Stimulated activated CD4-positive, alpha-beta T cell treated with anti-CD3 and anti-CD28 coated beads, Interleukin-4, amount 100 ng/mL, for 24 hours (primary cell): Measurements from ENCODE around the gene APBA1.
A peak's percentile ranks its signal among the peaks of the same experiment; 100 is the strongest.

Experiments
- DNase-seq: peaks from one replicate; pipeline ENCODE4 v3.0.0-alpha.2; 2020

The APBA1 gene

DNA sequence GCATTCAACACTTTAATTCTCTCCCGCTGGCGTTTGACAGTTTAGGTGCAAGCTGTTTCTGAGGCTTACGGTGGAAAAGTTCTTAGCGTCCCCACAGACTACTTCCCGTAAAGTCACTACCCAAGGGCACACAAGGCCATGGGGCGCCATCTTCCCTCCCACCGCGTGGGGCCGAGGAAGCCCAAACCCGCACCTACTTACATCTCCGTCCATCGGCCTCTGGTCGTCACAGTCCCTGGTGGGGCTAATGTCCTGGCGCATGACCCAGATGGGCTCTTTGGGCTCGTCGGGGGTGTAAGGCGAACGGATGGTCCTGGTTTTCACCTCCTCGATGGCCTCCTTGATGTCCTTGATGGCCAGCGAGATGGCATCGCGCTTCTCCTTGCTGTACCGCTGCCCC lies 156.4 kb downstream of the APBA1 start:
- DNase-seq = no peak

DNA sequence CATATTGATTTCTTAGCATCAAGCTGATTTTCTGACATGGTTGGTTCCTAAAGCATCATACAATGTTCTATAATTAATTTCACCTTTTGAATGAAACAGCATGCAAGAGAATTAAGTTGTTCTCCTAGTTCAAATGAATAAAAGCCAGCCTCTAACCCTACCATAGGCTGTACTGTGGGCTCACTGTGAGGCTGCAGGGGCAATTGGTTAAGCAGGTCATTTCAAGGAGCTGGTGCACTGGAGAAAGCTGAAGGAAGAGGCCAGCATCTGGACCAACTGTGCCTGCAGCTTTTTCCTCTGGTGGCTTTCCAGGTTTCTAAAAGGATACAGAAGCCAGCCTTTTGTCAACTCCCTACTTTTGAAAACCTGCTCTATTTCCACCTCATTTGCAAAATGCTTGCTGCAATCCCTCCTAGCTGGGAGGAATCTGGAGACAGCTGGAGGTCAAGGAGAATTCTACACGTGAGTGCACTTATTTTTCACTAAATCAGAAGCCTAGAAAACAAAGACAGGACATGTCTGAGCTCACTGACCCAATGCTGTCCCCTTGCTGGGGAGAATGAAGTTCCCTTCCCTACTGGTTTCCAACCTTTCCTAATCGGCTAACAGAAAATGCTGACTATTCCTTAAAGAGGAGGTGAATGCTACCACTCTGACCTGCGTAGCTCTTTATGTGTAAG lies 158.9 kb downstream of the APBA1 start:
- DNase-seq = no peak

DNA sequence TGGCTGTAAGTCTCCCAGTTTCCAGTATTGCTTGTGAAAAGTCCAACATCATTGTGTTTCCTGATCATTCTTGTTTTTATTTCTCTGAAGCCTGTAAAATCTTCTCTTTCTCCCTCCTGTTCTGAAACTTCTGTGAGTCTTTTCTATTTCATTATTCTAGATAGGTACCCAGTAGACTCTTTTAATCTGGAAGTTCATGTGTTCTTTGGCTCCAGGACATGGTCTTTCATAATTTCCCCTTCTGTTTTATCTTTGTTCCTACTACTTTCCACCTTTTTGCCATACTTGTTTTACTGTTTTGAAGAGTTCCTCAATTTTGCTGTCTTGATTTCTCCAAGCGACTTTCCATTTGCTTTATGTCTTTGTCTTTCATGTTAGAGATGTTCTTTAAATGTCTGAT lies 168.1 kb downstream of the APBA1 start:
- no peak for DNase-seq

GRCh38 chr9:69502671-69503301 lies 169.4 kb downstream of the APBA1 start:
- no peak for DNase-seq

- no peak for DNase-seq
Observed at GRCh38 chr9:69500896-69501295, 171.3 kb downstream of the APBA1 start.

- DNase-seq = no peak
Observed at GRCh38 chr9:69499959-69500358, 172.2 kb downstream of the APBA1 start.

DNA sequence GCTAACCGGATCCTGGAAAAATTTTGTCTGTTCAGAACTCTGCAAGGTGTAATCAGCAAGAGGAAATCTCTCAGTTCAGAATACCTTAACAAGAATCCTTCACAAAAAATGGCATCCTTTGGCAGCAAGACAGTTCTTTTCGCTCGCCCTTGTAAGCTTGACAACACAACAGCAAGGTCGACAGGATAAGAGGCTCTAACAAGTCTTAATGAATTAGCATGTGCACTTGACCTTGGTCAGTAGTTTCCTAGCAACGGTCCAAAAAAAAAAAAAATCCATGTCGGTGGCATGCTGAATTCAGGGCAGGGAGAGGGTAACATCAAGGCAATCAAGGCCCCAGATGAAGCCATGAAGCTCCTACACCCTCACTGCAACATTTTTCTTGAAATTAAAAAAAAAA lies 172.8 kb downstream of the APBA1 start:
- no peak for DNase-seq

DNA sequence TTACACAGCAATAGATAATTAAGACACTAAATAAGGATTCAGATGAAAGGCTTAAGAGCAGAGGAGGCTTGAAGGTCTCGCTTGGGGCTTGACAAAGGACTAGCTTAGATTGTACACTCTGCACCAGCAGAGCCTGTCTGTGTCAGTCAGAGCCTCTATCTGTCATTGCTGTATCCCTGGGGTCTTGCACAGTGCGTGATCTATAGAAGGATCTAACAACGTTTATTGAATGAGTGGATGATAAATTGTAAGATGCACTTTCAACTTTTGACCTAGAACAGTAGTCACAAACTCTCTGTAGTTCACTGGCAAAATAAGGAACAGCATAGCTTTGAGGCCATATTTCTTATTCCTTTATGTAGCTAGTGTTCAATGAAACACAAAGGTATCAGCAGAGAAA lies 173.7 kb downstream of the APBA1 start:
- no peak for DNase-seq

- DNase-seq = no peak
Observed at GRCh38 chr9:69497816-69498215, 174.4 kb downstream of the APBA1 start.

DNA sequence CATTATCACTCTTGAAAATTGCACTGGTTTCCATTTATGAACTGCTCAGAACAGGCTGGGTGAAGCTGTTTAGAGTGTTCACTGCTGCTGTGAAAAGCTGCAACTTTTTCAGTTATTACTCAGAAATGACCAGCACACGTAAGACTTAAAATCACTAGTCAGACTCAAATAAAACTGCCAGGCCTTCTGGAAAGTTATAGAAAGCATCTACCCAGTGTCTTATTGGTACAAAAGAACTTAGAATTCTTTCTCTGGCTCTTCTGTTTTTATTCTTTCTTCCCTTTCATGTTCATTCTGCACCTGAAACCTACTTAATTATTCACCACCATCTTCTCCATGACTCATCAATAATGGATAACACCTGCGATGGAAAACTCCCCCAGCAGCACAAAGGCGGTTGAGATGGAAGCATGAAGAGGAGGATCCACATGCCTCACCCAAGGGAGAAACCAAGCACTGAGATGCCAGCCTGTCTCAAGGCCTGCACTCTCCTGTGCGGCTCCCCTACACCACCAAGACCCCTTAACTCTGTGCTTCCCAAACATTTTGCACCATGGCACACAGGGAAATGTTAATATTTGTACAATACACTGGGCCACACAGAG lies 175.2 kb downstream of the APBA1 start:
- DNase-seq = no peak

DNA sequence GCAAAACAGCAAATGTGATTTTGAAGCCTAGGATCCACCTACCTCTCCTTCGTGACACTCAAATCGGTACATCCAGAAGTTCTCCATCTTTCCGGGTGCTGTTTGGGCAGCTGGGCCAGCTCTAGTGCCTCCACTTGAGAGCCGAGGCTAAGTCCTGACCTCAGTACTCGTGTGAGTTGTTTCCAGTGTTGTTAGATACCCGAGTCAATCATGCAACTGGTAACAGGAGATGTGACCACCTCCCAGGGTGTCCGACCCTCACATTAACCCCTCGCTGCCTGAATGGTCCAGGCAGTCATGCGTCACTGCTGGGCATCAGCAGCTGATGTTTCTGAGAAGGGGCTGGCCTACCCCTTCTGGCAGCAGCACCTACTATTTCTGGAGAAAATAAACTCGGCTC lies 176.9 kb downstream of the APBA1 start:
- DNase-seq = no peak

DNA sequence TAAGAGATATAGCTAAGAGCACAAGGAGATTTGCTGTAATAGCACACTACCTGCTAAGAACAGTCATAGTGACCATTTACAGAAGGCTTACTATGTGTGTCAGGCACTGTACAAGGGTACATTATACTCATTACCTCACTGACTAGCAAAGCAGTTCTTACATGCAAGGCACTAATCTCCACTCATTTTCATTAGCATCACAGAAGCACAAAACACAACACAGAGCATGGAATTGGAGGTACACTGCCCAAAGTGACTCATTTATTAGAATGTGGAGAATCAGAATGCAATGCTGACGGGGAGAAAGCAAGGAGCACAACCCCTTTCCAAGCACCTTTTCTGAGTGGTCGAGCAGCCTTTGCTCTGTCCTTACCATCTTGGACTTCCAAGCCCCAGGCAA lies 177.4 kb downstream of the APBA1 start:
- no peak for DNase-seq

DNA sequence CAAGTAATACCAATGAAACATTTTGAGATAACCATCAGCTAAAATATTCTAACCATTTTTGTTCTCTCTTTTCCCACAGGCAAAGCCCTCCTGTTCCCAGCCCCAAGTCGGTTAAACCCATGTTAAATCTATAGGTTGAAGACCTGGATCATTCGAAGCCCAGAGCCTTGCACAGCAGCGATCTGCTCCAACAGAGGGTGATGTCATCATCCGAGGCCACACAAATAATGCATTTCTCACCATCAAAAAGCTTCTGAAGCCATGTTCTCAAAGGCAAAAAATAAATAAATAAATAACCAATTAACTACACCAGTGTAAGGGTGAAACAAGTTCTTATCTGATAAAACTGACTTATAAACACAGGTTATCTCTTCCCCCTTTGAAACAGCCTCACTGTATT lies 178.0 kb downstream of the APBA1 start:
- DNase-seq = no peak

- DNase-seq = no peak
Observed at GRCh38 chr9:69486498-69486897, 185.7 kb downstream of the APBA1 start.

- no peak for DNase-seq
Observed at GRCh38 chr9:69485466-69485865, 186.7 kb downstream of the APBA1 start.

DNA sequence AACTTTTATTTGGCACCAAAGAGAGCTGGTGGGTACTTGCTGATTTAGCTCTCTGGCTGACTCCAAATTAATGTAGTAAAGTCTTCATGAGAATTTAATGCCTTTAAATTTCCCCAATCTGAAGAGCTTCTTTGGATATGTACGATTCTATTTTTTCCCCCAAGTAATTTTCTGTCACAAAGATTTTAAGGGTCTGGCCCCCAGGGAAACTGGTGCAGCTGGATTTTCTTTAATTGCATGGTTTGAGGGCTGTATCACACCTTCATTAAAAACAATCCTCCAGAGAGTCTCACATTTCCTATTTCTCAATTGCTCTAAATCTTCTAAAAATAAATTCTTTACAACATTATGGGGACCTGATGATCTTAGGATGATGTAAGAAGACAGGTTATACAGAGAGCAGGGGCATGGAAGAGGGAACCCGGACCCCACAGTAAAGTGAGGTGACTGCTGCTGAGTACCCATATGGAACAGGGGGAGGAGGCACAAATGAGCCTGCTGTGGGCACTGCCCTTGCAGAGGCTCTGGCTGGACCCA lies 188.2 kb downstream of the APBA1 start:
- no peak for DNase-seq

- no peak for DNase-seq
Observed at GRCh38 chr9:69476797-69477196, 195.4 kb downstream of the APBA1 start.

DNA sequence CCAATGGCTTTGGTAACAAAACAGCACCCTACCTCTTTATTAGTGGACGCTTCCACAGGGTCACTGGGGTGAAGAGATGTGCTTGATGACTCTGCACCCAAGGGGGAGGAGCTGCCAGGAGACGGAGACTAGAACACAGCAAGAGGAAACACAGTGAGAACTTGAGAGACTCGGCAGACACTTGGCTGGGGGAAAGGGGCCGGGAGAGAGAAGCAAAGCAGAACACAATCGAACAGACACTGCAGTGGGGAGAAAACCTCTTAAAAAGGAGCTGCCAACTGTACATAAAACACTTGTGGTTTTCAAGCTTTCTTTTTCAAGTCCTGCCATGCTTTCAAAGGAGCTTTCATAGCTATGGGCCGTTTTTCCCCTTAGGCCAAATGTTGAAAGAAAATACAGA lies 196.2 kb downstream of the APBA1 start:
- peak; percentile 5 for DNase-seq

DNA sequence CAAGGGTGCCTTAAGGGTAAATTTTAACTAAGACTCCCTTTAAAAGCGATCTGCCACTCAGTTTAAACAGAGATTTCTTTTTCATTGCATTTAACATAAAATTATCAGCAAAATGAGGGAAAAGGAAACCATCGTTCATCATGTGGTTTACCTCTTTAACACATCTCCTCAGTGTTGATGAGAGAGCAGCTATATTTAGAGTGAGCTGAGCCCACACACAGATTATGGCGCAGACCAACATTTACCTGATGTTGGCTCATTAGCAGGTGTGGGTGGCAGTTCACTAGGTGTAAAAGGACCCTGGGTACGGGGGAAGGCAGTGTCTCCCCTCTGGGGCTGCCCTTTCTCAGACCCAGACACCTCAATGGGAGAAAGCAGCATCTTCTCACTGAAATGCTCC lies 197.3 kb downstream of the APBA1 start:
- no peak for DNase-seq

- DNase-seq = no peak
Observed at GRCh38 chr9:69472101-69472620, 200.0 kb downstream of the APBA1 start.

- DNase-seq = no peak
Observed at GRCh38 chr9:69471433-69471832, 200.7 kb downstream of the APBA1 start.

- DNase-seq = no peak
Observed at GRCh38 chr9:69470186-69470977, 201.8 kb downstream of the APBA1 start.

- no peak for DNase-seq
Observed at GRCh38 chr9:69469136-69469535, 203.0 kb downstream of the APBA1 start.
